AG04450 (cell line): ENCODE data around the gene KAT6B. TPM values are rescaled to one million over a fixed set of nuclear protein-coding genes. Genes with fewer than 3 reads are reported as not detected.

ENCODE experiments used
- CTCF ChIA-PET: fragments of 300-600, 350-600 bp; formaldehyde crosslinking; extraction: SDS; loops from one replicate; lab custom pipeline; 2022; ENCODE audit warnings: antibody characterized with exemption, inconsistent platforms; lab: Charles Lee
- POLR2A ChIA-PET: fragments of 350-600 bp; formaldehyde crosslinking; extraction: SDS; loops from one replicate; lab custom pipeline; 2021; ENCODE audit warnings: antibody characterized with exemption, inconsistent platforms; lab: Yijun Ruan, JAX
- DNase-seq: peaks from one replicate; pipeline ENCODE4 v3.0.0-alpha.2; 2011; ENCODE audit warnings: low read depth, low spot score
- H3K27ac ChIP-seq: one replicate; pipeline ENCODE4 v1.5.1; 2012; ENCODE audit warnings: low read depth, low read length, control low read depth
- H3K27me3 ChIP-seq: one replicate; pipeline ENCODE4 v1.6.0; 2012; ENCODE audit warnings: low read length; ENCODE audit not compliant: control insufficient read depth, insufficient read depth
- H3K4me3 ChIP-seq: 2 replicates; pipeline ENCODE4 v1.5.1; 2011; ENCODE audit warnings: mild to moderate bottlenecking, low read depth, low read length, control low read depth
- H3K9me3 ChIP-seq: 2 replicates; pipeline ENCODE4 v1.5.1; 2012; ENCODE audit warnings: low read length; ENCODE audit not compliant: control insufficient read depth, insufficient read depth
- polyA plus RNA-seq: library from polyadenylated mRNA; depleted of rRNA; stranded (reverse); fragments of >200 nt; gene quantifications from 2 replicates; pipeline ENCODE4 v1.2.3, GENCODE V29; 2011
- TF ChIP-seq, protein P1 (sequence below): IDR thresholded peaks from 2 replicates; pipeline ENCODE4 v1.5.1; 2011; ENCODE audit warnings: low read depth, low read length, control low read depth, inconsistent platforms

The KAT6B gene
- polyA plus RNA-seq, 1 experiment, result 10.4 TPM

DNA sequence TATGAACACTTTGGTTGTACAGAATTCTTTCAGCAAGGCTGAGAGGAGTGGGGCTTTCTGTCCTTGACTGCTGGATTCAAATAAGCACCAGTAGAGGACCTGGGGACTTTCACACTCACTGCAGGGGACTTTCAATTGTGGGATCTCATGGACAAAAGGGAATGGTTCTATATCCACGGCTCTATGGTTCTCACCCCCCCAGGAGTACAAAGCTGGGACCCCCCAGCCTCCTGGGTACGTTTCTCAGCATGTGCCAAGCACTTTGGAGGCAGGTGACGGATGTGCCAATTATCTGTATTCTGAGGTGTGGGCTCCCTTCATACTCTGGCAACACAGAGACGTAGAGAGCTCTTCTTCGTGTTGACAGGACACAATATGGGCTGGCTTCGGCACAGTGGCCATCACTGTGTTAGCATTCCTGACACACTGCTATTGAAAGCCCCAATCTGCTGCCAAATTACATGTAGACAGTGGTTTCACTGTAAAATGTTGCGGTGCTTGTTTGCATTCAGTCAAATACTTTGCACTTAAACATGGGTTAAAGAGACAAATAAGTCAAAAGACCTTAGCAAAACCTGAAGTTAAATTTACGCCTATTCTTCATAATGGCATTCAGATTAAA, 192.4 kb downstream of the KAT6B start:
- Histone ChIP-seq H3K4me3 (no peak overlapping the region), H3K27ac (no peak overlapping the region), H3K9me3 (no peaks in the 10 kb centered on the region), H3K27me3 (no peaks in the 10 kb centered on the region)
- TF ChIP-seq, protein P1, sequence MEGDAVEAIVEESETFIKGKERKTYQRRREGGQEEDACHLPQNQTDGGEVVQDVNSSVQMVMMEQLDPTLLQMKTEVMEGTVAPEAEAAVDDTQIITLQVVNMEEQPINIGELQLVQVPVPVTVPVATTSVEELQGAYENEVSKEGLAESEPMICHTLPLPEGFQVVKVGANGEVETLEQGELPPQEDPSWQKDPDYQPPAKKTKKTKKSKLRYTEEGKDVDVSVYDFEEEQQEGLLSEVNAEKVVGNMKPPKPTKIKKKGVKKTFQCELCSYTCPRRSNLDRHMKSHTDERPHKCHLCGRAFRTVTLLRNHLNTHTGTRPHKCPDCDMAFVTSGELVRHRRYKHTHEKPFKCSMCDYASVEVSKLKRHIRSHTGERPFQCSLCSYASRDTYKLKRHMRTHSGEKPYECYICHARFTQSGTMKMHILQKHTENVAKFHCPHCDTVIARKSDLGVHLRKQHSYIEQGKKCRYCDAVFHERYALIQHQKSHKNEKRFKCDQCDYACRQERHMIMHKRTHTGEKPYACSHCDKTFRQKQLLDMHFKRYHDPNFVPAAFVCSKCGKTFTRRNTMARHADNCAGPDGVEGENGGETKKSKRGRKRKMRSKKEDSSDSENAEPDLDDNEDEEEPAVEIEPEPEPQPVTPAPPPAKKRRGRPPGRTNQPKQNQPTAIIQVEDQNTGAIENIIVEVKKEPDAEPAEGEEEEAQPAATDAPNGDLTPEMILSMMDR, result no peak
- POLR2A ChIA-PET, result no interaction called here
- CTCF ChIA-PET, result interaction anchor here (0.6 to 1.3 kb wide), 5 partner anchors 196 to 866 kb away, joined by 3 to 12 read pairs (median 4); no protein-coding TSS in a partner anchor
- no peak for DNase-seq

- no peak for DNase-seq
- POLR2A ChIA-PET, result no interaction called here
- no peak overlapping the region for H3K27ac ChIP-seq
Measured at GRCh38 chr10:75019370-75019769, 193.0 kb downstream of the KAT6B start.

GRCh38 chr10:75020168-75020567, 193.8 kb downstream of the KAT6B start:
- POLR2A ChIA-PET, result no interaction called here

More at GRCh38 chr10:75019370-75019769, 193.0 kb downstream of the KAT6B start:
- CTCF ChIA-PET, result interaction anchor here (0.6 to 2.1 kb wide), 14 partner anchors 10 to 866 kb away, joined by 3 to 12 read pairs (median 4); partner anchors contain the start of gene KAT6B
- Histone ChIP-seq H3K9me3 (no peaks in the 10 kb centered on the region), H3K4me3 (no peak overlapping the region), H3K27me3 (no peaks in the 10 kb centered on the region)
- TF ChIP-seq, protein P1, result peak; percentile 29; the same call in 1 of the 2 replicates

GRCh38 chr10:75021379-75022249, 195.2 kb downstream of the KAT6B start:
- Histone ChIP-seq H3K27ac (no peak overlapping the region), H3K4me3 (no peak overlapping the region), H3K9me3 (no peaks in the 10 kb centered on the region), H3K27me3 (no peaks in the 10 kb centered on the region)
- ChIA-PET POLR2A (interaction anchor here (1.2 kb wide), 1 partner anchor 8 kb away, joined by 5 read pairs; no protein-coding TSS in a partner anchor), CTCF (interaction anchor here (0.5 to 2.1 kb wide), 8 partner anchors 11 to 778 kb away, joined by 3 to 9 read pairs (median 4); no protein-coding TSS in a partner anchor)
- TF ChIP-seq, protein P1, result no peak
- no peak for DNase-seq

More at GRCh38 chr10:75020168-75020567, 193.8 kb downstream of the KAT6B start:
- DNase-seq, result no peak
- no peak overlapping the region for H3K4me3 ChIP-seq
- H3K9me3 ChIP-seq, result no peaks in the 10 kb centered on the region
- CTCF ChIA-PET, result interaction anchor here (0.6 to 2.1 kb wide), 12 partner anchors 11 to 776 kb away, joined by 3 to 12 read pairs (median 3); partner anchors contain the start of gene KAT6B
- H3K27me3 ChIP-seq, result no peaks in the 10 kb centered on the region
- H3K27ac ChIP-seq, result no peak overlapping the region
- TF ChIP-seq, protein P1, result no peak
